H1 (cell line): ENCODE results near the gene TRIM58. TPM values are rescaled to one million over a fixed set of nuclear protein-coding genes. Genes with fewer than 3 reads are reported as not detected.

ENCODE experiments used
- CTCF ChIA-PET: fragments of 300-600 bp; sonication (Branson Sonifier 250); formaldehyde crosslinking; loops from one replicate; lab custom pipeline; 2021; ENCODE audit not compliant: partially characterized antibody; lab: Charles Lee
- POLR2A ChIA-PET: fragments of 300-600 bp; sonication (Branson Sonifier 250); formaldehyde crosslinking; loops from one replicate; lab custom pipeline; 2021; ENCODE audit warnings: inconsistent platforms; ENCODE audit not compliant: partially characterized antibody; lab: Charles Lee
- DNase-seq, 2 experiments: peaks; one replicate each; pipeline versions ENCODE4 v3.0.0 to v3.0.0-alpha.2; 2010 to 2022; ENCODE audit warnings: low spot score in 2 of 2, low read depth in 1 of 2, mixed read lengths in 1 of 2
- FAIRE-seq: peaks from 2 replicates; lab custom pipeline; 2011; peaks lifted over from hg19 to GRCh38; lab: Jason Lieb, UNC
- H2AFZ ChIP-seq: 2 replicates; pipeline ENCODE4 v1.8.1; 2012; ENCODE audit warnings: low read length, inconsistent platforms
- H2AK5ac ChIP-seq: 2 replicates; pipeline ENCODE4 v1.6.1; 2013; ENCODE audit warnings: low read depth, low read length
- H2BK120ac ChIP-seq: replicated peaks from 2 replicates; pipeline ENCODE3; 2013; ENCODE audit warnings: low read depth, low read length, inconsistent platforms
- H2BK12ac ChIP-seq: 2 replicates; pipeline ENCODE4 v1.6.1; 2013; ENCODE audit warnings: low read depth, low read length
- H2BK15ac ChIP-seq: 2 replicates; pipeline ENCODE4 v1.6.1; 2013; ENCODE audit warnings: low read length
- H2BK20ac ChIP-seq: 2 replicates; pipeline ENCODE4 v1.6.1; 2013; ENCODE audit warnings: low read length
- H2BK5ac ChIP-seq: 2 replicates; pipeline ENCODE4 v1.6.1; 2013; ENCODE audit warnings: low read depth, low read length
- H3K14ac ChIP-seq: 2 replicates; pipeline ENCODE4 v1.6.1; 2013; ENCODE audit warnings: inconsistent platforms; ENCODE audit not compliant: insufficient read length
- H3K18ac ChIP-seq: 2 replicates; pipeline ENCODE4 v1.6.1; 2013; ENCODE audit warnings: low read length; ENCODE audit errors: extremely low read depth
- H3K23ac ChIP-seq: 2 replicates; pipeline ENCODE4 v1.6.1; 2013; ENCODE audit warnings: inconsistent platforms; ENCODE audit not compliant: insufficient read length
- H3K23me2 ChIP-seq: 2 replicates; pipeline ENCODE4 v1.6.1; 2013; ENCODE audit warnings: low read depth, low read length
- H3K27ac ChIP-seq: 2 replicates; pipeline ENCODE4 v1.6.1; 2011; ENCODE audit warnings: low read depth, low read length, inconsistent platforms
- H3K27me3 ChIP-seq, 4 experiments: replicated peaks in 1 of 4; 1 replicate in 1 of 4; 2 replicates in 3 of 4; pipeline versions ENCODE4 v1.6.1 to v1.8.1; 2011 to 2013; ENCODE audit warnings: low read length in 3 of 4, mild to moderate bottlenecking in 3 of 4, inconsistent platforms in 2 of 4, mixed read lengths in 2 of 4, moderate library complexity in 1 of 4; ENCODE audit not compliant: control insufficient read depth in 3 of 4, insufficient read depth in 3 of 4; ENCODE audit errors: extremely low read depth in 1 of 4
- H3K36me3 ChIP-seq, 4 experiments: 2 replicates each; pipeline versions ENCODE4 v1.6.1 to v1.8.1; 2011 to 2013; ENCODE audit warnings: mild to moderate bottlenecking in 4 of 4, low read length in 3 of 4, moderate library complexity in 2 of 4, control low read depth in 1 of 4, inconsistent platforms in 1 of 4; ENCODE audit not compliant: insufficient read depth in 4 of 4, control insufficient read depth in 2 of 4
- H3K4ac ChIP-seq: replicated peaks from 2 replicates; pipeline ENCODE3; 2013; ENCODE audit warnings: low read length, low read depth, mixed read lengths, inconsistent platforms; ENCODE audit not compliant: insufficient read length
- H3K4me1 ChIP-seq, 4 experiments: replicated peaks in 1 of 4; 1 replicate in 1 of 4; 2 replicates in 3 of 4; pipeline versions ENCODE4 v1.6.1 to v1.8.1; 2011 to 2013; ENCODE audit warnings: low read length in 3 of 4, inconsistent platforms in 2 of 4, mixed read lengths in 1 of 4; ENCODE audit not compliant: insufficient read depth in 4 of 4, control insufficient read depth in 3 of 4
- H3K4me2 ChIP-seq, 2 experiments: 2 replicates each; pipeline versions ENCODE4 v1.6.1 to v1.8.1; 2011 to 2013; ENCODE audit warnings: low read depth in 2 of 2, low read length in 2 of 2, control low read depth in 1 of 2, inconsistent platforms in 1 of 2, mild to moderate bottlenecking in 1 of 2; ENCODE audit not compliant: insufficient read depth in 1 of 2
- H3K4me3 ChIP-seq, 4 experiments: fragments of 200-600, 300-600 bp in 1 of 4; sonication (generic), shearing (Covaris generic), sonication (Bioruptor Twin) in 1 of 4; 2 replicates each; pipeline versions ENCODE4 v1.5.1 to v1.8.1; 2011 to 2016; ENCODE audit warnings: low read length in 4 of 4, low read depth in 3 of 4, control low read depth in 2 of 4, inconsistent platforms in 2 of 4, mild to moderate bottlenecking in 2 of 4, mixed read lengths in 1 of 4, moderate library complexity in 1 of 4; ENCODE audit not compliant: insufficient read depth in 2 of 4; ENCODE audit errors: extremely low read depth in 1 of 4
- H3K56ac ChIP-seq: replicated peaks from 2 replicates; pipeline ENCODE3; 2013; ENCODE audit warnings: low read depth, mild to moderate bottlenecking, mixed read lengths, low read length, inconsistent platforms; ENCODE audit not compliant: insufficient read length
- H3K79me1 ChIP-seq: 2 replicates; pipeline ENCODE4 v1.6.1; 2013; ENCODE audit warnings: low read depth, low read length, control low read depth
- H3K79me2 ChIP-seq, 2 experiments: 2 replicates each; pipeline versions ENCODE4 v1.6.1 to v1.8.1; 2012 to 2013; ENCODE audit warnings: low read length in 2 of 2, mild to moderate bottlenecking in 2 of 2, inconsistent platforms in 1 of 2; ENCODE audit not compliant: insufficient read depth in 2 of 2, control insufficient read depth in 1 of 2
- H3K9ac ChIP-seq, 4 experiments: replicated peaks in 1 of 4; 1 replicate in 1 of 4; 2 replicates in 3 of 4; pipeline versions ENCODE4 v1.6.1 to v1.8.1; 2011 to 2013; ENCODE audit warnings: low read depth in 3 of 4, low read length in 3 of 4, control low read depth in 2 of 4, mild to moderate bottlenecking in 2 of 4, moderate library complexity in 2 of 4, inconsistent platforms in 1 of 4; ENCODE audit errors: extremely low read depth in 1 of 4
- H3K9me3 ChIP-seq, 2 experiments: 2 replicates each; pipeline versions ENCODE4 v1.6.1 to v1.8.1; 2012 to 2013; ENCODE audit warnings: mild to moderate bottlenecking in 2 of 2, moderate library complexity in 2 of 2, control low read depth in 1 of 2, inconsistent platforms in 1 of 2, low read depth in 1 of 2, low read length in 1 of 2, mixed read lengths in 1 of 2; ENCODE audit not compliant: insufficient read depth in 2 of 2
- H4K20me1 ChIP-seq, 2 experiments: replicated peaks in 1 of 2; 2 replicates each; pipeline versions ENCODE3 to v1.8.1; 2011 to 2013; ENCODE audit warnings: inconsistent platforms in 2 of 2, low read length in 2 of 2, mild to moderate bottlenecking in 1 of 2; ENCODE audit not compliant: insufficient read depth in 2 of 2, control insufficient read depth in 1 of 2
- H4K5ac ChIP-seq: 2 replicates; pipeline ENCODE4 v1.6.1; 2013; ENCODE audit warnings: low read length, low read depth, mixed read lengths, inconsistent platforms; ENCODE audit not compliant: insufficient read length
- H4K8ac ChIP-seq: 2 replicates; pipeline ENCODE4 v1.8.0; 2013; ENCODE audit warnings: mild to moderate bottlenecking, moderate library complexity, low read length, inconsistent platforms; ENCODE audit not compliant: insufficient read depth; ENCODE audit errors: extremely low read depth
- H4K91ac ChIP-seq: replicated peaks from 2 replicates; pipeline ENCODE3; 2013; ENCODE audit warnings: low read length, mixed read lengths, inconsistent platforms; ENCODE audit not compliant: insufficient read length
- ATF3 ChIP-seq: IDR thresholded peaks from 2 replicates; pipeline ENCODE4 v1.6.1; 2011; ENCODE audit warnings: low read depth, mild to moderate bottlenecking, low read length; ENCODE audit not compliant: insufficient read depth
- BRCA1 ChIP-seq: IDR thresholded peaks from 2 replicates; pipeline ENCODE4 v1.6.1; 2012; ENCODE audit warnings: low read depth, low read length, improper control_type of control experiment
- CREB1 ChIP-seq: IDR thresholded peaks from 2 replicates; pipeline ENCODE4 v1.6.1; 2012; ENCODE audit warnings: inconsistent platforms
- SIN3A ChIP-seq, 2 experiments: IDR thresholded peaks in 1 of 2; conservative IDR thresholded peaks in 1 of 2; 2 replicates each; pipeline ENCODE4 v1.6.1; 2011 to 2012; ENCODE audit warnings: low read length in 2 of 2, improper control_type of control experiment in 1 of 2, low read depth in 1 of 2, mild to moderate bottlenecking in 1 of 2
- TAF7 ChIP-seq: optimal IDR thresholded peaks from 2 replicates; pipeline ENCODE3; 2011; ENCODE audit warnings: low read depth, mild to moderate bottlenecking, inconsistent platforms, low read length, moderate library complexity, borderline replicate concordance
- YY1 ChIP-seq: IDR thresholded peaks from 2 replicates; pipeline ENCODE4 v1.6.1; 2011; ENCODE audit warnings: low read depth, mild to moderate bottlenecking, low read length
- WGBS, 2 experiments: shearing (Covaris generic) in 1 of 2; methylation state at CpG; one replicate each; pipeline versions ENCODE4 v1.1.6 to v1.1.7; 2013 to 2015; ENCODE audit warnings: low lambda C conversion rate in 2 of 2, mixed read lengths in 2 of 2, inconsistent platforms in 1 of 2, low coverage in 1 of 2, missing lambda C conversion rate in 1 of 2; ENCODE audit not compliant: insufficient replicate concordance in 2 of 2, insufficient coverage in 1 of 2, insufficient read length in 1 of 2; ENCODE audit errors: extremely low coverage in 1 of 2, missing lambda C conversion rate in 1 of 2; 5-methylcytosine and 5-hydroxymethylcytosine counted together
- polyA plus RNA-seq, 7 experiments: library from polyadenylated mRNA; depleted of rRNA in 3 of 7; stranded (reverse) in 5 of 7; unstranded in 2 of 7; fragments of >200 nt in 5 of 7; fragments of 200-250 nt in 2 of 7; gene quantifications; 1 replicate in 5 of 7; 2 replicates in 1 of 7; 4 replicates in 1 of 7; pipeline versions ENCODE4 v1.2.1 to v1.2.3, GENCODE V29; 2011 to 2013; ENCODE audit warnings: missing spikeins in 2 of 7, mixed read lengths in 2 of 7
- total RNA-seq: library from RNA; stranded (reverse); fragmentation: NEBNext Ultra II Directional; extraction: Animal tissue kit (Norgen Biotek cat#: 25700); gene quantifications from 2 replicates; pipeline ENCODE4 v1.2.1, GENCODE V29; 2021

TRIM58 gene
- total and polyA plus RNA-seq, 2 of the 8 experiments (the other 6 are each of a cell fraction or from before 2014, with no cell fraction given) = 2.8 TPM; not detected in 1

- no peak overlapping the region for H4K91ac ChIP-seq
- peaks cover 58 to 90% of the 10 kb centered on the region in 2 experiments for H3K9me3 ChIP-seq
- 67% methylated on average over 1 of the region's 1 CpG; no CpG with 5 or more reads in 1 of the 2 experiments for WGBS, 2 experiments
- no peak overlapping the region for H2AFZ ChIP-seq
- no peak overlapping the region for H4K5ac ChIP-seq
- H4K8ac ChIP-seq = no peak overlapping the region
- no peak overlapping the region for H2BK12ac ChIP-seq
- H3K27me3 ChIP-seq = no peaks in the 10 kb centered on the region
- FAIRE-seq = no peak
- TF ChIP-seq SIN3A (conservative IDR thresholded peaks at IDR 0.05 in 1 of 2, IDR thresholded peaks at IDR 0.05 in 1 of 2; ENCODE audit: low read depth in 1 of 2, low read length in 2 of 2) (no peak), YY1 (no peak), BRCA1 (no peak), ATF3 (no peak), CREB1 (no peak), TAF7 (no peak)
- H3K27ac ChIP-seq = no peak overlapping the region
- H3K4me1 ChIP-seq = peaks cover 0 to 5% (median 0%) of the 10 kb centered on the region in 4 experiments; a peak in 1 of 7 replicates
- H3K56ac ChIP-seq = no peak overlapping the region
- H3K4me2 ChIP-seq = no peak overlapping the region
- no peak overlapping the region for H3K4ac ChIP-seq
- no peak overlapping the region for H2BK20ac ChIP-seq
- no peaks in the 10 kb centered on the region for H3K79me1 ChIP-seq
- H2BK120ac ChIP-seq = no peak overlapping the region
- H3K9ac ChIP-seq = no peak overlapping the region
- no peak overlapping the region for H3K18ac ChIP-seq
- H3K23me2 ChIP-seq = no peaks in the 10 kb centered on the region
- no peak overlapping the region for H3K23ac ChIP-seq
- no peak overlapping the region for H3K14ac ChIP-seq
- no peak overlapping the region for H2BK5ac ChIP-seq
- DNase-seq = no peak
- ChIA-PET POLR2A (no interaction called here), CTCF (no interaction called here)
- H3K4me3 ChIP-seq = no peak overlapping the region
- H4K20me1 ChIP-seq = no peaks in the 10 kb centered on the region
- no peaks in the 10 kb centered on the region for H3K36me3 ChIP-seq
- no peak overlapping the region for H2AK5ac ChIP-seq
- H3K79me2 ChIP-seq = no peaks in the 10 kb centered on the region
- no peak overlapping the region for H2BK15ac ChIP-seq
Measured at GRCh38 chr1:247849616-247850015, 7.4 kb upstream of the TRIM58 start.
